HCT116 (cell line): Measurements from ENCODE around the gene PNMA8C. TPM values are rescaled to one million over a fixed set of nuclear protein-coding genes. Genes with fewer than 3 reads are reported as not detected.

Source experiments
- ATAC-seq: fragments of 200-7000 bp; cut with Tn5 transposase; 2 replicates; pipeline ENCODE4 v1.9.1; 2020; ENCODE audit warnings: mild to moderate bottlenecking, moderate library complexity
- BruUV-seq: library from RNA; stranded (reverse); fragments of 400-500 nt; replicated peaks from 2 replicates; lab custom pipeline; 2021; lab: Mats Ljungman, UMichigan
- CTCF ChIA-PET: fragments of 300-600 bp; sonication (Branson Sonifier 250); formaldehyde crosslinking; loops from one replicate; lab custom pipeline; 2021; ENCODE audit warnings: antibody characterized with exemption; lab: Charles Lee
- POLR2A ChIA-PET: fragments of 300-600, 350-600 bp; sonication (Branson Sonifier 250); formaldehyde crosslinking; loops from one replicate; lab custom pipeline; 2021; ENCODE audit warnings: antibody characterized with exemption; lab: Charles Lee
- RAD21 ChIA-PET, 2 experiments: fragments of 300-600 bp; sonication (Branson Sonifier 250); formaldehyde crosslinking; loops; one replicate each; lab custom pipeline; 2023; ENCODE audit warnings: low total read pairs in 2 of 2; ENCODE audit not compliant: uncharacterized antibody in 2 of 2, unreplicated experiment in 2 of 2, low non-redundant PET in 1 of 2; lab: Charles Lee
- DNase-seq: peaks from one replicate; pipeline ENCODE4 v3.0.0-alpha.2; 2010; ENCODE audit warnings: low read depth, low spot score
- H2AFZ ChIP-seq: fragments of 200-600 bp; shearing (Covaris generic), sonication (generic); 2 replicates; pipeline ENCODE4 v1.6.1; 2017; ENCODE audit warnings: low read depth, mixed run types, mixed read lengths, antibody characterized with exemption, low read length; ENCODE audit not compliant: poor library complexity, severe bottlenecking
- H3K27ac ChIP-seq: 2 replicates; pipeline ENCODE4 v1.5.1; 2012; ENCODE audit warnings: low read depth, low read length
- H3K27me3 ChIP-seq: fragments of 200-600 bp; sonication (generic); 2 replicates; pipeline ENCODE4 v1.6.1; 2016; ENCODE audit warnings: mixed run types, low read length, mixed read lengths; ENCODE audit not compliant: insufficient read depth
- H3K36me3 ChIP-seq, 2 experiments: fragments of 200-500 bp in 1 of 2; fragments of 200-600 bp in 1 of 2; sonication (Bioruptor generic) in 1 of 2; sonication (generic) in 1 of 2; 2 replicates each; pipeline versions ENCODE4 v1.5.1 to v1.6.1; 2014 to 2016; ENCODE audit warnings: low read length in 2 of 2, inconsistent platforms in 1 of 2, mixed read lengths in 1 of 2, mixed run types in 1 of 2; ENCODE audit not compliant: insufficient read depth in 2 of 2, control insufficient read depth in 1 of 2
- H3K4me1 ChIP-seq, 2 experiments: fragments of 200-600 bp in 1 of 2; sonication (generic) in 1 of 2; 2 replicates each; pipeline versions ENCODE4 v1.5.1 to v1.6.1; 2012 to 2017; ENCODE audit warnings: low read length in 2 of 2, inconsistent platforms in 1 of 2, mild to moderate bottlenecking in 1 of 2, mixed read lengths in 1 of 2, mixed run types in 1 of 2, moderate library complexity in 1 of 2; ENCODE audit not compliant: insufficient read depth in 2 of 2, control insufficient read depth in 1 of 2
- H3K4me2 ChIP-seq: fragments of 200-600 bp; sonication (generic); 2 replicates; pipeline ENCODE4 v1.6.1; 2017; ENCODE audit warnings: mixed run types, low read length, mixed read lengths
- H3K4me3 ChIP-seq, 2 experiments: fragments of 200-600 bp in 1 of 2; sonication (generic) in 1 of 2; replicated peaks in 1 of 2; 2 replicates each; pipeline ENCODE4 v1.5.1; 2011 to 2016; ENCODE audit warnings: low read length in 2 of 2, control low read depth in 1 of 2, low read depth in 1 of 2, mild to moderate bottlenecking in 1 of 2, mixed read lengths in 1 of 2, mixed run types in 1 of 2
- H3K79me2 ChIP-seq: fragments of 200-600 bp; sonication (generic); 2 replicates; pipeline ENCODE4 v1.6.1; 2017; ENCODE audit warnings: mild to moderate bottlenecking, mixed run types, low read length, moderate library complexity, mixed read lengths; ENCODE audit not compliant: insufficient read depth
- H3K9ac ChIP-seq: fragments of 200-600 bp; sonication (generic); 2 replicates; pipeline ENCODE4 v1.6.1; 2016; ENCODE audit warnings: low read length, mixed read lengths
- H3K9me2 ChIP-seq: fragments of 200-600 bp; sonication (generic), shearing (Covaris generic); 2 replicates; pipeline ENCODE4 v1.6.1; 2017; ENCODE audit warnings: mixed run types, mild to moderate bottlenecking, moderate library complexity; ENCODE audit not compliant: insufficient read depth
- H3K9me3 ChIP-seq, 2 experiments: fragments of 200-500 bp in 1 of 2; fragments of 200-600 bp in 1 of 2; sonication (Bioruptor generic) in 1 of 2; sonication (generic) in 1 of 2; 2 replicates each; pipeline ENCODE4 v1.6.1; 2014 to 2017; ENCODE audit warnings: low read length in 2 of 2, mixed read lengths in 2 of 2, inconsistent platforms in 1 of 2, low read depth in 1 of 2, mild to moderate bottlenecking in 1 of 2, mixed run types in 1 of 2, moderate library complexity in 1 of 2; ENCODE audit not compliant: control insufficient read depth in 1 of 2, insufficient read depth in 1 of 2
- H4K20me1 ChIP-seq: fragments of 200-600 bp; sonication (generic), shearing (Covaris generic); 2 replicates; pipeline ENCODE4 v1.6.1; 2017; ENCODE audit warnings: mixed run types, mild to moderate bottlenecking, moderate library complexity; ENCODE audit not compliant: insufficient read depth
- ATF3 ChIP-seq: IDR thresholded peaks from 2 replicates; pipeline ENCODE4 v1.6.1; 2012
- CBX3 ChIP-seq: IDR thresholded peaks from 2 replicates; pipeline ENCODE4 v1.6.1; 2012; ENCODE audit warnings: low read depth
- EGR1 ChIP-seq: IDR thresholded peaks from 2 replicates; pipeline ENCODE4 v1.6.1; 2012; ENCODE audit warnings: low read depth
- ELF1 ChIP-seq: IDR thresholded peaks from 2 replicates; pipeline ENCODE4 v1.6.1; 2012; ENCODE audit warnings: low read depth, borderline replicate concordance
- EZH2 ChIP-seq: fragments of 200-600 bp; sonication (generic); IDR thresholded peaks from 2 replicates; pipeline ENCODE4 v1.6.1; 2017; ENCODE audit warnings: antibody characterized with exemption, mixed run types
- EZH2phosphoT487 ChIP-seq: fragments of 200-600 bp; IDR thresholded peaks from 2 replicates; pipeline ENCODE4 v1.6.1; 2018; ENCODE audit warnings: antibody characterized with exemption, borderline replicate concordance
- POLR2A ChIP-seq: IDR thresholded peaks from 2 replicates; pipeline ENCODE4 v1.7.0; 2011; ENCODE audit warnings: borderline replicate concordance; ENCODE audit not compliant: insufficient read depth, insufficient read length; ENCODE audit errors: extremely low read depth
- RAD21 ChIP-seq: IDR thresholded peaks from 2 replicates; pipeline ENCODE4 v1.6.1; 2012; ENCODE audit warnings: low read depth, mild to moderate bottlenecking
- ZBTB33 ChIP-seq: IDR thresholded peaks from 2 replicates; pipeline ENCODE4 v1.6.1; 2011; ENCODE audit warnings: mild to moderate bottlenecking, low read length, moderate library complexity; ENCODE audit not compliant: insufficient replicate concordance; ENCODE audit errors: extremely low read depth
- ZNF274 ChIP-seq: fragments of 200-500 bp; sonication (Bioruptor generic); IDR thresholded peaks from 2 replicates; pipeline ENCODE4 v1.6.1; 2014; ENCODE audit warnings: mild to moderate bottlenecking, low read depth, low read length, inconsistent platforms
- intact Hi-C: fragments of 100-400 bp; cut with micrococcal nuclease; formaldehyde crosslinking; loops from 2 replicates; pipeline ENCODE4 v1.10.0; 2022
- total RNA-seq: library from RNA; stranded (reverse); gene quantifications from one replicate; pipeline ENCODE4 v1.2.1, GENCODE V29; 2021; ENCODE audit not compliant: unreplicated experiment

PNMA8C gene
- total RNA-seq, 1 experiment from 2014 or later: not detected

GRCh38 chr19:46413262-46414031 is 15.3 kb downstream of the PNMA8C start, which contains the start of gene CCDC8:
Gene CCDC8 (minus strand): TSS chr19:46413564. CDS start chr19:46412810, 754 bp downstream.
- no peak for ATAC-seq
- Histone ChIP-seq H3K9ac (no peak within 1 kb of the TSS), H3K4me1 (peaks cover 12 to 16% of the 10 kb centered on the region in 2 experiments), H4K20me1 (no peaks in the 10 kb centered on the region), H3K27ac (no peak within 1 kb of the TSS), H3K27me3 (no peaks in the 10 kb centered on the region), H3K36me3 (no peaks in the 10 kb centered on the region), H3K9me3 (no peaks in the 10 kb centered on the region), H3K4me3 (no peak within 1 kb of the TSS), H2AFZ (no peak within 1 kb of the TSS), H3K9me2 (no peaks in the 10 kb centered on the region), H3K79me2 (no peaks in the 10 kb centered on the region), H3K4me2 (no peak within 1 kb of the TSS)
- intact Hi-C loops: no loop called here
- no TSS peak for BruUV-seq
- TF ChIP-seq ZBTB33: no peak
- no peak for TF ChIP-seq POLR2A
- TF ChIP-seq RAD21: no peak
- no peak for TF ChIP-seq EZH2phosphoT487
- no peak for TF ChIP-seq ATF3
- no peak for TF ChIP-seq EZH2
- no peak for TF ChIP-seq ELF1
- no peak for TF ChIP-seq ZNF274
- TF ChIP-seq CBX3: no peak
- TF ChIP-seq EGR1: no peak
- RAD21 ChIA-PET: no interaction called here
- POLR2A ChIA-PET: no interaction called here
- DNase-seq: no peak
- CTCF ChIA-PET: no interaction called here
